ENCODE measurements around the gene MPZL2. TPM values are rescaled to one million over a fixed set of nuclear protein-coding genes. Genes with fewer than 3 reads are reported as not detected.
A peak's percentile ranks its signal among the peaks of the same experiment; 100 is the strongest.

The MPZL2 gene
- polyA plus RNA-seq, 1 donor from 2014 or later, result not detected

DNA sequence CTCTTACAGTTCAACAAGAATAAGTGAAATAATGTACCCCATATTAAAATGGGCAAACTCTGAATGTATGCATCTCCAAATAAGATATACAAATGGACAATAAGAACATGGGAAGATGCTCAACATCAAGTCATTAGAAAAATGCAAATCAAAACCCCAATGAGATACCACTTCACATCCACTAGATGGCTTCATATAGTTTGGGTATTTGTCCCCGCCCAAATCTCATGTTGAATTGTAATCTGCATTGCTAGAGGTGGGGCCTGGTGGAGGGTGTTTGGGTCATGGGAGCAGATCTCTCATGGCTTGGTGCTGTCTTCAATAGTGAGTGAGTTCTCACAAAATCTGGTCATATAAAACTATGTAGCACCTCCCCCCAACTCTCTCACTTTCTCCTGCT lies 5.7 kb downstream of the MPZL2 start:
- Histone ChIP-seq H3K27ac (ENCODE audit: low read length) (no peak overlapping the region), H3K27me3 (ENCODE audit: insufficient read depth, low read depth, low read length) (no peaks in the 10 kb centered on the region), H3K4me2 (ENCODE audit: low read length) (no peak overlapping the region), H3F3A (ENCODE audit: insufficient read depth, low read length, poor library complexity, severe bottlenecking) (no peaks in the 10 kb centered on the region), H3K9ac (ENCODE audit: low read length) (no peak overlapping the region), H2AFZ (ENCODE audit: low read depth, low read length) (no peak overlapping the region), H4K20me1 (ENCODE audit: insufficient read depth) (no peaks in the 10 kb centered on the region), H3K9me2 (ENCODE audit: insufficient read depth, low read length) (no peaks in the 10 kb centered on the region), H3K4me3 (ENCODE audit: low read length) (no peak overlapping the region), H3K36me3 (ENCODE audit: insufficient read depth, low read length) (no peaks in the 10 kb centered on the region), H3K9me3 (ENCODE audit: low read length) (no peaks in the 10 kb centered on the region), H3K79me2 (replicated peaks; ENCODE audit: insufficient read depth, low read length) (no peaks in the 10 kb centered on the region)
- TF ChIP-seq, protein P1, sequence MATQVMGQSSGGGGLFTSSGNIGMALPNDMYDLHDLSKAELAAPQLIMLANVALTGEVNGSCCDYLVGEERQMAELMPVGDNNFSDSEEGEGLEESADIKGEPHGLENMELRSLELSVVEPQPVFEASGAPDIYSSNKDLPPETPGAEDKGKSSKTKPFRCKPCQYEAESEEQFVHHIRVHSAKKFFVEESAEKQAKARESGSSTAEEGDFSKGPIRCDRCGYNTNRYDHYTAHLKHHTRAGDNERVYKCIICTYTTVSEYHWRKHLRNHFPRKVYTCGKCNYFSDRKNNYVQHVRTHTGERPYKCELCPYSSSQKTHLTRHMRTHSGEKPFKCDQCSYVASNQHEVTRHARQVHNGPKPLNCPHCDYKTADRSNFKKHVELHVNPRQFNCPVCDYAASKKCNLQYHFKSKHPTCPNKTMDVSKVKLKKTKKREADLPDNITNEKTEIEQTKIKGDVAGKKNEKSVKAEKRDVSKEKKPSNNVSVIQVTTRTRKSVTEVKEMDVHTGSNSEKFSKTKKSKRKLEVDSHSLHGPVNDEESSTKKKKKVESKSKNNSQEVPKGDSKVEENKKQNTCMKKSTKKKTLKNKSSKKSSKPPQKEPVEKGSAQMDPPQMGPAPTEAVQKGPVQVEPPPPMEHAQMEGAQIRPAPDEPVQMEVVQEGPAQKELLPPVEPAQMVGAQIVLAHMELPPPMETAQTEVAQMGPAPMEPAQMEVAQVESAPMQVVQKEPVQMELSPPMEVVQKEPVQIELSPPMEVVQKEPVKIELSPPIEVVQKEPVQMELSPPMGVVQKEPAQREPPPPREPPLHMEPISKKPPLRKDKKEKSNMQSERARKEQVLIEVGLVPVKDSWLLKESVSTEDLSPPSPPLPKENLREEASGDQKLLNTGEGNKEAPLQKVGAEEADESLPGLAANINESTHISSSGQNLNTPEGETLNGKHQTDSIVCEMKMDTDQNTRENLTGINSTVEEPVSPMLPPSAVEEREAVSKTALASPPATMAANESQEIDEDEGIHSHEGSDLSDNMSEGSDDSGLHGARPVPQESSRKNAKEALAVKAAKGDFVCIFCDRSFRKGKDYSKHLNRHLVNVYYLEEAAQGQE (IDR thresholded peaks at IDR 0.05; ENCODE audit: borderline replicate concordance), result no peak
- TF ChIP-seq TAF1 (IDR thresholded peaks at IDR 0.05; ENCODE audit: low read depth) (no peak), MXI1 (conservative IDR thresholded peaks at IDR 0.05; ENCODE audit: poor library complexity, severe bottlenecking) (no peak), POLR2AphosphoS5 (IDR thresholded peaks at IDR 0.05) (no peak), EZH2 (IDR thresholded peaks at IDR 0.05; ENCODE audit: borderline replicate concordance, insufficient read depth, low read length, poor library complexity, severe bottlenecking) (no peak), EP300 (conservative IDR thresholded peaks at IDR 0.05; ENCODE audit: poor library complexity, severe bottlenecking) (no peak), SMC3 (conservative IDR thresholded peaks at IDR 0.05; ENCODE audit: poor library complexity) (no peak), RAD21 (conservative IDR thresholded peaks at IDR 0.05) (no peak)
- TF ChIP-seq, protein P2, sequence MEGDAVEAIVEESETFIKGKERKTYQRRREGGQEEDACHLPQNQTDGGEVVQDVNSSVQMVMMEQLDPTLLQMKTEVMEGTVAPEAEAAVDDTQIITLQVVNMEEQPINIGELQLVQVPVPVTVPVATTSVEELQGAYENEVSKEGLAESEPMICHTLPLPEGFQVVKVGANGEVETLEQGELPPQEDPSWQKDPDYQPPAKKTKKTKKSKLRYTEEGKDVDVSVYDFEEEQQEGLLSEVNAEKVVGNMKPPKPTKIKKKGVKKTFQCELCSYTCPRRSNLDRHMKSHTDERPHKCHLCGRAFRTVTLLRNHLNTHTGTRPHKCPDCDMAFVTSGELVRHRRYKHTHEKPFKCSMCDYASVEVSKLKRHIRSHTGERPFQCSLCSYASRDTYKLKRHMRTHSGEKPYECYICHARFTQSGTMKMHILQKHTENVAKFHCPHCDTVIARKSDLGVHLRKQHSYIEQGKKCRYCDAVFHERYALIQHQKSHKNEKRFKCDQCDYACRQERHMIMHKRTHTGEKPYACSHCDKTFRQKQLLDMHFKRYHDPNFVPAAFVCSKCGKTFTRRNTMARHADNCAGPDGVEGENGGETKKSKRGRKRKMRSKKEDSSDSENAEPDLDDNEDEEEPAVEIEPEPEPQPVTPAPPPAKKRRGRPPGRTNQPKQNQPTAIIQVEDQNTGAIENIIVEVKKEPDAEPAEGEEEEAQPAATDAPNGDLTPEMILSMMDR (IDR thresholded peaks at IDR 0.05; ENCODE audit: poor library complexity, severe bottlenecking), result no peak

DNA sequence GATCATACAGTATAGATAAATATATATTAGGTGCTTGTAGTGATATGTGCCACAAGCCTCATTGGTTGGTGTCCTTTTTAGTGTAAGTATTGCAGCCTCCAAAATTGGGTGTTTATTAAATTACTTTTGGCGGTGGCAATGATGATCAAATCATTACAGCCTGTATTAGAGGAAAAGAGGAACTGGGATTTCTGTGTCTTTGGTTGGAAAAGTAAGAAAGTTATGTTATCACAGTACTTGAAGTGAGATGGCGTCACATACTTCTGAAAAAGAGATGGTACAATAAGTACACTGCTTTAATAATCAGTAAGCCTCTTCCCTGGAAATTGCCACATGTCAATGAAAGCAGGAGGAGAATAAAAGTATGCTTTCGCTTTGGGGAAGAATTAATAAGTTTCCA lies 11.4 kb downstream of the MPZL2 start:
- Histone ChIP-seq H3K9me3 (ENCODE audit: low read length) (no peaks in the 10 kb centered on the region), H3K27ac (ENCODE audit: low read length) (peak overlapping the region; percentile 92), H3K4me3 (ENCODE audit: low read length) (peak overlapping the region; percentile 69), H3K9me2 (ENCODE audit: insufficient read depth, low read length) (no peaks in the 10 kb centered on the region), H3K36me3 (ENCODE audit: insufficient read depth, low read length) (no peaks in the 10 kb centered on the region), H3F3A (ENCODE audit: insufficient read depth, low read length, poor library complexity, severe bottlenecking) (no peaks in the 10 kb centered on the region), H3K79me2 (replicated peaks; ENCODE audit: insufficient read depth, low read length) (no peaks in the 10 kb centered on the region), H3K9ac (ENCODE audit: low read length) (peak overlapping the region; percentile 80), H3K4me2 (ENCODE audit: low read length) (peak overlapping the region; percentile 66), H4K20me1 (ENCODE audit: insufficient read depth) (no peaks in the 10 kb centered on the region), H2AFZ (ENCODE audit: low read depth, low read length) (peak overlapping the region; percentile 47), H3K27me3 (ENCODE audit: insufficient read depth, low read depth, low read length) (no peaks in the 10 kb centered on the region)
- TF ChIP-seq SMC3 (conservative IDR thresholded peaks at IDR 0.05; ENCODE audit: poor library complexity), result no peak
- TF ChIP-seq, protein P1 (IDR thresholded peaks at IDR 0.05; ENCODE audit: borderline replicate concordance), result no peak
- no peak for TF ChIP-seq TAF1 (IDR thresholded peaks at IDR 0.05; ENCODE audit: low read depth)
- TF ChIP-seq EZH2 (IDR thresholded peaks at IDR 0.05; ENCODE audit: borderline replicate concordance, insufficient read depth, low read length, poor library complexity, severe bottlenecking), result no peak
- TF ChIP-seq EP300 (conservative IDR thresholded peaks at IDR 0.05; ENCODE audit: poor library complexity, severe bottlenecking), result no peak
- no peak for TF ChIP-seq MXI1 (conservative IDR thresholded peaks at IDR 0.05; ENCODE audit: poor library complexity, severe bottlenecking)
- no peak for TF ChIP-seq POLR2AphosphoS5 (IDR thresholded peaks at IDR 0.05)
- TF ChIP-seq RAD21 (conservative IDR thresholded peaks at IDR 0.05), result no peak
- TF ChIP-seq, protein P2 (IDR thresholded peaks at IDR 0.05; ENCODE audit: poor library complexity, severe bottlenecking), result no peak
